BLaER1 treated with 17β-estradiol and CSF1 and Interleukin-3, amounts not matched to agents 10 nM and 100 nM (cell line): ENCODE results near the gene CASP5.

Experiments used
- H3K27ac ChIP-seq, 11 experiments: shearing (Covaris generic); formaldehyde crosslinking; 2 replicates each; pipeline ENCODE4 v1.8.1; 2022
- H3K27me3 ChIP-seq, 11 experiments: shearing (Covaris generic); formaldehyde crosslinking; 2 replicates each; pipeline ENCODE4 v1.8.1; 2022
- H3K36me3 ChIP-seq, 11 experiments: shearing (Covaris generic); formaldehyde crosslinking; 2 replicates each; pipeline ENCODE4 v1.8.1; 2022
- H3K4me1 ChIP-seq, 10 experiments: shearing (Covaris generic); formaldehyde crosslinking; 2 replicates each; pipeline ENCODE4 v1.8.1; 2022
- H3K4me2 ChIP-seq, 11 experiments: shearing (Covaris generic); formaldehyde crosslinking; 2 replicates each; pipeline ENCODE4 v1.8.1; 2022
- H3K4me3 ChIP-seq, 10 experiments: shearing (Covaris generic); formaldehyde crosslinking; 2 replicates each; pipeline ENCODE4 v1.8.1; 2022
- H3K9ac ChIP-seq, 11 experiments: shearing (Covaris generic); formaldehyde crosslinking; 2 replicates each; pipeline ENCODE4 v1.8.1; 2022
- H3K9me3 ChIP-seq, 11 experiments: shearing (Covaris generic); formaldehyde crosslinking; replicated peaks in 1 of 11; 2 replicates each; pipeline ENCODE4 v1.8.1; 2022
- H4K20me1 ChIP-seq, 11 experiments: shearing (Covaris generic); formaldehyde crosslinking; 2 replicates each; pipeline ENCODE4 v1.8.1; 2022
- Cebpa-rat ChIP-seq, 11 experiments: shearing (Covaris generic); IDR thresholded peaks; 2 replicates each; pipeline ENCODE4 v1.8.1; 2022

CASP5 gene

GRCh38 chr11:105024394-105024793 lies 1.4 kb upstream of the CASP5 start:
- H3K4me1 ChIP-seq, result peaks cover 8 to 65% (median 22%) of the 10 kb centered on the region in 10 experiments
- peak overlapping the region in 3 of 11 experiments; percentile 73 to 89 (median 85); a peak in 5 of 22 replicates for H3K27ac ChIP-seq
- TF ChIP-seq Cebpa-rat (IDR thresholded peaks at IDR 0.05), result no peak
- H3K27me3 ChIP-seq, result no peaks in the 10 kb centered on the region
- no peak overlapping the region for H3K4me3 ChIP-seq
- no peaks in the 10 kb centered on the region for H4K20me1 ChIP-seq
- H3K9me3 ChIP-seq, result peaks cover 0 to 19% (median 0%) of the 10 kb centered on the region in 11 experiments; a peak in 2 of 22 replicates
- H3K36me3 ChIP-seq, result peaks cover 0 to 43% (median under 1%) of the 10 kb centered on the region in 11 experiments; a peak in 11 of 22 replicates
- peak overlapping the region in 5 of 11 experiments; percentile 74 to 93 (median 81); a peak in 9 of 22 replicates for H3K4me2 ChIP-seq
- H3K9ac ChIP-seq, result no peak overlapping the region

- Histone ChIP-seq H3K4me3 (peak overlapping the region in 4 of 10 experiments; percentile 44 to 57 (median 50); a peak in 7 of 20 replicates), H3K27me3 (no peaks in the 10 kb centered on the region), H3K4me1 (peaks cover 8 to 50% (median 19%) of the 10 kb centered on the region in 10 experiments), H3K4me2 (peak overlapping the region in 10 of 11 experiments; percentile 23 to 93 (median 66); a peak in 18 of 22 replicates), H3K9ac (peak overlapping the region in 4 of 11 experiments; percentile 58 to 83 (median 79); a peak in 9 of 22 replicates), H3K27ac (peak overlapping the region in 8 of 11 experiments; percentile 32 to 89 (median 61); a peak in 14 of 22 replicates), H3K36me3 (peaks cover 0 to 26% (median 0%) of the 10 kb centered on the region in 11 experiments; a peak in 10 of 22 replicates), H4K20me1 (no peaks in the 10 kb centered on the region), H3K9me3 (peaks cover 0 to 16% (median 0%) of the 10 kb centered on the region in 11 experiments; a peak in 2 of 22 replicates)
- TF ChIP-seq Cebpa-rat (IDR thresholded peaks at IDR 0.05), result no peak
Measured at GRCh38 chr11:105022527-105022926, 441 bp downstream of the CASP5 start.

GRCh38 chr11:105007463-105007862 lies 15.5 kb downstream of the CASP5 start:
- H3K9ac ChIP-seq, result no peak overlapping the region
- H3K27ac ChIP-seq, result no peak overlapping the region
- H3K4me3 ChIP-seq, result no peak overlapping the region
- no peaks in the 10 kb centered on the region for H3K27me3 ChIP-seq
- H3K4me1 ChIP-seq, result no peaks in the 10 kb centered on the region
- TF ChIP-seq Cebpa-rat (IDR thresholded peaks at IDR 0.05), result no peak
- no peaks in the 10 kb centered on the region; a peak in 1 of 22 replicates for H3K9me3 ChIP-seq
- H3K4me2 ChIP-seq, result no peak overlapping the region
- H4K20me1 ChIP-seq, result peaks cover 0 to 3% (median 0%) of the 10 kb centered on the region in 11 experiments; a peak in 1 of 22 replicates
- peaks cover 0 to 73% (median 0%) of the 10 kb centered on the region in 11 experiments; a peak in 4 of 22 replicates for H3K36me3 ChIP-seq

- TF ChIP-seq Cebpa-rat (IDR thresholded peaks at IDR 0.05), result no peak
- Histone ChIP-seq H3K4me3 (no peak overlapping the region), H3K27me3 (no peaks in the 10 kb centered on the region), H3K4me1 (no peaks in the 10 kb centered on the region), H3K9me3 (0 out of 22 replicates have a peak, but pooled peaks cover 0 to 6% (median 0%) of the 10 kb centered on the region in 11 experiments), H3K9ac (no peak overlapping the region), H4K20me1 (no peaks in the 10 kb centered on the region; a peak in 1 of 22 replicates), H3K36me3 (peaks cover 0 to 85% (median 0%) of the 10 kb centered on the region in 11 experiments; a peak in 6 of 22 replicates), H3K27ac (no peak overlapping the region), H3K4me2 (no peak overlapping the region)
Measured at GRCh38 chr11:105005451-105005845, 17.5 kb downstream of the CASP5 start.

- H3K27me3 ChIP-seq, result no peaks in the 10 kb centered on the region
- no peak overlapping the region for H3K27ac ChIP-seq
- no peaks in the 10 kb centered on the region for H3K4me1 ChIP-seq
- 0 out of 22 replicates have a peak, but pooled peaks cover 0 to 6% (median 0%) of the 10 kb centered on the region in 11 experiments for H3K9me3 ChIP-seq
- H3K4me3 ChIP-seq, result no peak overlapping the region
- no peaks in the 10 kb centered on the region; a peak in 1 of 22 replicates for H4K20me1 ChIP-seq
- no peak overlapping the region for H3K4me2 ChIP-seq
- H3K9ac ChIP-seq, result no peak overlapping the region
- H3K36me3 ChIP-seq, result peaks cover 0 to 97% (median 0%) of the 10 kb centered on the region in 11 experiments; a peak in 6 of 22 replicates
- TF ChIP-seq Cebpa-rat (IDR thresholded peaks at IDR 0.05), result no peak
Measured at GRCh38 chr11:105004021-105004420, 18.9 kb downstream of the CASP5 start.

- Histone ChIP-seq H3K9me3 (0 out of 22 replicates have a peak, but pooled peaks cover 0 to 6% (median 0%) of the 10 kb centered on the region in 11 experiments), H3K27me3 (no peaks in the 10 kb centered on the region), H3K36me3 (peaks cover 0 to 97% (median 0%) of the 10 kb centered on the region in 11 experiments; a peak in 6 of 22 replicates), H3K4me2 (no peak overlapping the region), H3K9ac (no peak overlapping the region), H3K27ac (no peak overlapping the region), H3K4me1 (no peaks in the 10 kb centered on the region), H3K4me3 (no peak overlapping the region), H4K20me1 (no peaks in the 10 kb centered on the region; a peak in 1 of 22 replicates)
- TF ChIP-seq Cebpa-rat (IDR thresholded peaks at IDR 0.05), result no peak
Measured at GRCh38 chr11:105003151-105003550, 19.8 kb downstream of the CASP5 start.

- Histone ChIP-seq H3K4me1 (no peaks in the 10 kb centered on the region), H3K4me3 (no peak overlapping the region), H3K27ac (no peak overlapping the region), H3K27me3 (no peaks in the 10 kb centered on the region), H3K36me3 (peaks cover 0 to 97% (median 0%) of the 10 kb centered on the region in 11 experiments; a peak in 6 of 22 replicates), H3K4me2 (no peak overlapping the region), H3K9me3 (0 out of 22 replicates have a peak, but pooled peaks cover 0 to 9% (median 0%) of the 10 kb centered on the region in 11 experiments), H4K20me1 (no peaks in the 10 kb centered on the region), H3K9ac (no peak overlapping the region)
- no peak for TF ChIP-seq Cebpa-rat (IDR thresholded peaks at IDR 0.05)
Measured at GRCh38 chr11:105000797-105001196, 22.2 kb downstream of the CASP5 start.

- peaks cover 0 to 97% (median 0%) of the 10 kb centered on the region in 11 experiments; a peak in 6 of 22 replicates for H3K36me3 ChIP-seq
- no peak overlapping the region for H3K4me2 ChIP-seq
- no peak for TF ChIP-seq Cebpa-rat (IDR thresholded peaks at IDR 0.05)
- peaks cover 0 to 16% (median 0%) of the 10 kb centered on the region in 11 experiments; a peak in 3 of 22 replicates for H3K9me3 ChIP-seq
- no peaks in the 10 kb centered on the region for H3K4me1 ChIP-seq
- no peaks in the 10 kb centered on the region for H4K20me1 ChIP-seq
- H3K27ac ChIP-seq, result no peak overlapping the region
- H3K4me3 ChIP-seq, result no peak overlapping the region
- no peak overlapping the region for H3K9ac ChIP-seq
- no peaks in the 10 kb centered on the region for H3K27me3 ChIP-seq
Measured at GRCh38 chr11:105000167-105000566, 22.8 kb downstream of the CASP5 start.

- Histone ChIP-seq H3K4me2 (no peak overlapping the region), H4K20me1 (no peaks in the 10 kb centered on the region), H3K9me3 (peaks cover 0 to 20% (median 0%) of the 10 kb centered on the region in 11 experiments; a peak in 7 of 22 replicates), H3K36me3 (peaks cover 0 to 97% (median 0%) of the 10 kb centered on the region in 11 experiments; a peak in 6 of 22 replicates), H3K27me3 (no peaks in the 10 kb centered on the region), H3K27ac (no peak overlapping the region), H3K4me1 (no peaks in the 10 kb centered on the region), H3K4me3 (no peak overlapping the region), H3K9ac (no peak overlapping the region)
- no peak for TF ChIP-seq Cebpa-rat (IDR thresholded peaks at IDR 0.05)
Measured at GRCh38 chr11:104999721-105000120, 23.2 kb downstream of the CASP5 start.
